ENCODE data around the gene SIRT5. TPM values are rescaled to one million over a fixed set of nuclear protein-coding genes. Genes with fewer than 3 reads are reported as not detected.

SIRT5 gene
- total RNA-seq, 6 experiments from 2014 or later = 9.3 to 28.3 (median 15.5) TPM

- Histone ChIP-seq H3K27ac (no peak overlapping the region), H3K4me3 (no peak overlapping the region), H3K9me3 (no peaks in the 10 kb centered on the region), H3K36me3 (peaks cover 0 to 77% (median 20%) of the 10 kb centered on the region in 4 donors), H3K4me1 (no peaks in the 10 kb centered on the region), H3K27me3 (no peaks in the 10 kb centered on the region)
- intact Hi-C loops (cut with DNase I) = no loop called here
- DNase-seq (no peak), ATAC-seq (no peak)
- WGBS (ENCODE audit: insufficient coverage, low coverage, low lambda C conversion rate, missing lambda C conversion rate) = 89% methylated on average over 4 of the region's 6 CpGs
- TF ChIP-seq CTCF (IDR thresholded peaks at IDR 0.05) (no peak), POLR2A (IDR thresholded peaks at IDR 0.05) (no peak)
These were observed 18.7 kb downstream of the SIRT5 start for GRCh38 chr6:13593103-13593502.

GRCh38 chr6:13593720-13594119 lies 19.3 kb downstream of the SIRT5 start:
- no peak overlapping the region for H3K27ac ChIP-seq
- WGBS (ENCODE audit: insufficient coverage, low coverage, low lambda C conversion rate, missing lambda C conversion rate) = 89% methylated on average over 6 of the region's 6 CpGs
- intact Hi-C loops (cut with DNase I) = no loop called here

GRCh38 chr6:13597073-13597472 lies 22.7 kb downstream of the SIRT5 start:
- Histone ChIP-seq H3K9me3 (no peaks in the 10 kb centered on the region), H3K4me3 (no peak overlapping the region), H3K36me3 (peaks cover 0 to 90% (median 27%) of the 10 kb centered on the region in 4 donors), H3K27me3 (no peaks in the 10 kb centered on the region), H3K4me1 (no peaks in the 10 kb centered on the region), H3K27ac (no peak overlapping the region)
- 96% methylated on average over 4 of the region's 4 CpGs for WGBS (ENCODE audit: insufficient coverage, low coverage, low lambda C conversion rate, missing lambda C conversion rate)
- ATAC-seq (no peak), DNase-seq (no peak)
- intact Hi-C loops (cut with DNase I) = no loop called here
- TF ChIP-seq POLR2A (IDR thresholded peaks at IDR 0.05) = no peak
- no peak for TF ChIP-seq CTCF (IDR thresholded peaks at IDR 0.05)

More at GRCh38 chr6:13593720-13594119, 19.3 kb downstream of the SIRT5 start:
- Histone ChIP-seq H3K4me1 (no peaks in the 10 kb centered on the region), H3K4me3 (no peak overlapping the region), H3K27me3 (no peaks in the 10 kb centered on the region), H3K9me3 (no peaks in the 10 kb centered on the region), H3K36me3 (peaks cover 0 to 84% (median 22%) of the 10 kb centered on the region in 4 donors)
- DNase-seq (no peak), ATAC-seq (no peak)
- TF ChIP-seq POLR2A (IDR thresholded peaks at IDR 0.05) = no peak
- no peak for TF ChIP-seq CTCF (IDR thresholded peaks at IDR 0.05)

GRCh38 chr6:13600036-13600435 lies 25.6 kb downstream of the SIRT5 start:
- Histone ChIP-seq H3K27me3 (no peaks in the 10 kb centered on the region), H3K36me3 (peaks cover 0 to 84% (median 26%) of the 10 kb centered on the region in 4 donors), H3K27ac (no peak overlapping the region), H3K4me3 (no peak overlapping the region), H3K4me1 (no peaks in the 10 kb centered on the region), H3K9me3 (no peaks in the 10 kb centered on the region)
- ATAC-seq = no peak
- DNase-seq = no peak
- intact Hi-C loops (cut with DNase I) = loop anchor here in 1 of 2 donors (10.0 kb wide), 1 partner anchor 255 kb away; no protein-coding TSS in a partner anchor
- TF ChIP-seq CTCF (IDR thresholded peaks at IDR 0.05) (no peak), POLR2A (IDR thresholded peaks at IDR 0.05) (no peak)
- WGBS (ENCODE audit: insufficient coverage, low coverage, low lambda C conversion rate, missing lambda C conversion rate) = over 99% methylated on average over 6 of the region's 6 CpGs

- intact Hi-C loops (cut with DNase I) = loop anchor here in 1 of 2 donors (10.0 kb wide), 1 partner anchor 259 kb away; no protein-coding TSS in a partner anchor
- 78% methylated on average over 4 of the region's 4 CpGs for WGBS (ENCODE audit: insufficient coverage, low coverage, low lambda C conversion rate, missing lambda C conversion rate)
- DNase-seq (no peak), ATAC-seq (no peak)
- H3K9me3 ChIP-seq = no peaks in the 10 kb centered on the region
- no peaks in the 10 kb centered on the region for H3K4me1 ChIP-seq
- H3K27ac ChIP-seq = no peak overlapping the region
- no peak overlapping the region for H3K4me3 ChIP-seq
- H3K36me3 ChIP-seq = peaks cover 0 to 43% (median 13%) of the 10 kb centered on the region in 4 donors
- H3K27me3 ChIP-seq = no peaks in the 10 kb centered on the region
- TF ChIP-seq CTCF (IDR thresholded peaks at IDR 0.05) = no peak
- no peak for TF ChIP-seq POLR2A (IDR thresholded peaks at IDR 0.05)
These were observed 29.7 kb downstream of the SIRT5 start for GRCh38 chr6:13604135-13604534.
